COLO668 (cell line): ENCODE data around the gene MYRIP.
"Not testable (repeated sequence)": the region's sequence is repeated elsewhere in the genome, so short reads cannot be mapped to it uniquely, and the experiment has no call there.

ENCODE experiments used
- DNase-seq: peaks from one replicate; lab custom pipeline; 2025; ENCODE audit not compliant: unreplicated experiment; lab: John Stamatoyannopoulos, UW

Gene MYRIP

GRCh38 chr3:40118091-40118490, 308.7 kb downstream of the MYRIP start:
- no peak for DNase-seq

- DNase-seq = no peak
These were observed 310.8 kb downstream of the MYRIP start for GRCh38 chr3:40120067-40120692.

DNA sequence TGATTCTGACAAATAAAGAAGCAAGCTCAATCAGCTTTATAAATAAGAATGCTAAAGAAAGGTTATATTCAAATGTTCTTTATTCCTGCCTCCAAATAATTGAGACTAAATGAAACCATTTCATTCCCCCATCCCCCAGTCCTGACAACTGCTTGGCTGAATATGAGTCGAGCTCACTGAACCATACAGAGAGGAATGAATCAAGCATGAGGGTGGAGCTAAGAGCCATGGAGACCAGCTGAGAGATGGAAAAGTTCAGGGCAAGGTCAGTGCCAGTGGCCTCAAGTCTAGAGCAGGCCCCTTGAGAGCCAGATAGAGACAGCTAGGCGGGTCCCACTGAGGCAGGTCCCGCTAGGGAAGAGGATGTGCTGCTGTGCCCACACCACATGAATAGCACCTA, 311.4 kb downstream of the MYRIP start:
- DNase-seq = peak; percentile 4

- DNase-seq = no peak
These were observed 315.5 kb downstream of the MYRIP start for GRCh38 chr3:40124918-40125317.

GRCh38 chr3:40128166-40128565, 318.8 kb downstream of the MYRIP start:
- no peak for DNase-seq

DNA sequence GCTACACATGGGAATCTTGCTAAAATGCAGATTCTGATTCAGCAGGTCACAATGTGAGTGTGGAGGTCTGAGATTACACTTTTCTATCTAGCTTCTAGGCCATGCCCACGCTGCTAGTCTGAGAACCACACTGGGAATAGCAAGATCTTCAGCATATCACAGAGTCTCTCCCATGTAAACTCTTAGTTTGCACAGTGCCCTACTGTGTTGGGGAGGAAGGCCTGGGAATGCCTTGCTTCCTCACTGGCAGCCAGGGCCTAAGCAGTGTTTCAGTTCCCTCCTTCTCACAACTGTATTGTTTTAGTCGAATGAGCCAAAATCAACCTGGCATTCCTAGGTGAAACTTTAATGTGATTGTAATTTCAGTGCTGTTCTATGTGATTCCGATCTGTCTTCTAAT, 320.1 kb downstream of the MYRIP start:
- no peak for DNase-seq

- no peak for DNase-seq
These were observed 320.6 kb downstream of the MYRIP start for GRCh38 chr3:40129981-40130380.

GRCh38 chr3:40130721-40131120, 321.3 kb downstream of the MYRIP start:
- no peak for DNase-seq

DNA sequence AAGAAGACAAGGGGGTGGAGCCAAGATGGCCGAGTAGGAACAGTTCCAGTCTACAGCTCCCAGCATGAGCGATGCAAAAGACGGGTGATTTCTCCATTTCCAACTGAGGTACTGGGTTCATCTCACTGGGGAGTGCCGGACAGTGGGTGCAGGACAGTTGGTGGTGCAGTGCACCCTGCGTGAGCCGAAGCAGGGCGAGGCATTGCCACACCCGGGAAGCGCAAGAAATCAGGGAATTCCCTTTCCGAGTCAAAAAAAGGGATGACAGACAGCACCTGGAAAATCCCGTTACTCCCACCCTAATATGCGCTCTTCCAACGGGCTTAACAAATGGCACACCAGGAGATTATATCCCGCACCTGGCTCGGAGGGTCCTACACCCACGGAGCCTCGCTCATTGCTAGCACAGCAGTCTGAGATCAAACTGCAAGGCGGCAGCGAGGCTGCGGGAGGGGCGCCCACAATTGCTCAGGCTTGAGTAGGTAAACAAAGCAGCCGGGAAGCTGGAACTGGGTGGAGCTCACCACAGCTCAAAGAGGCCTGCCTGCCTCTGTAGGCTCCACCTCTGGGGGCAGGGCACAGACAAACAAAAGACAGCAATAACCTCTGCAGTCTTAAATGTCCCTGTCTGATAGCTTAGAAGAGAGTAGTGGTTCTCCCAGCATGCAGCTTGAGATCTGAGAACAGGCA, 324.6 kb downstream of the MYRIP start:
- not testable (repeated sequence) for DNase-seq

- DNase-seq = no peak
These were observed 328.3 kb downstream of the MYRIP start for GRCh38 chr3:40137591-40138295.

GRCh38 chr3:40143283-40144090, 334.1 kb downstream of the MYRIP start:
- no peak for DNase-seq

DNA sequence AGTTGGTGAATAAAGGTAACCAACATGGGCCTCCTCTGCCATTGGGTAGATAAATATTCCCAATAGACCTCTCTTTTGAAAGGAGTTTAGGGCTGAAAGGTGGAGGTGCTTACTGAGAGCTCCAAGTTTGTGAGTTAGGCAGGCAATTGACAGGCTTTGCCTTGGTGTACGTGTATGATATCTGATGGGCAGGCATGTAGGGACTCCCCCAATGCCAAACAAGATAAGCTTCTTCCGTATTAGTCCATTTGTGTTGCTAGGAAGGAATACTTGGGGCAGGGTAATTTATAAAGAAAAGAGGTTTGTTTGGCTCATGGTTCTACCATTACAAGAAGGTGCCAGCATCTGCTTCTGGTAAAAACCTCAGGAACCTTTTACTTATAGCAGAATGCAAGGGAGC, 339.4 kb downstream of the MYRIP start:
- DNase-seq = no peak

GRCh38 chr3:40152482-40153133, 343.2 kb downstream of the MYRIP start:
- peak; percentile 63 for DNase-seq

GRCh38 chr3:40160933-40161332, 351.5 kb downstream of the MYRIP start:
- DNase-seq = no peak

GRCh38 chr3:40162616-40163015, 353.2 kb downstream of the MYRIP start:
- DNase-seq = no peak

GRCh38 chr3:40166997-40167396, 357.6 kb downstream of the MYRIP start:
- no peak for DNase-seq

DNA sequence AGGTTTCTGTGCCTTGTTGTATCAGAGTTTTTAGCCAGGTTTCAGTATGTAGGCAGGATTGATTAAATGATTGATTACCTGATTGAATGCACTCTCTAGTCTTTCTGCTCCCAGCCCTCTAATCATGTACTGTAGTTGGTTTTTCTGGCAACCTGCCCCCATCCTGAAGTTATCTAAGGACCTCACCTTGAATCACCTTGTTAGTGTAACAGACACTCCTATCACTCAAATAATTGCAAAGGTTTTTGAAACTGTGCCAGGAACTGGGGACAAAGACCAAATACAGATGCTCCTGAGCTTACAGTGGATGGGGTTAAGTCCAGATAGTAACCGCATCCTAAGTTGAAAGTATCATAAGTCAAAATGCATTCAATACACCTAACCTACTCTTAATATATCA, 358.5 kb downstream of the MYRIP start:
- DNase-seq = peak; percentile 5

DNA sequence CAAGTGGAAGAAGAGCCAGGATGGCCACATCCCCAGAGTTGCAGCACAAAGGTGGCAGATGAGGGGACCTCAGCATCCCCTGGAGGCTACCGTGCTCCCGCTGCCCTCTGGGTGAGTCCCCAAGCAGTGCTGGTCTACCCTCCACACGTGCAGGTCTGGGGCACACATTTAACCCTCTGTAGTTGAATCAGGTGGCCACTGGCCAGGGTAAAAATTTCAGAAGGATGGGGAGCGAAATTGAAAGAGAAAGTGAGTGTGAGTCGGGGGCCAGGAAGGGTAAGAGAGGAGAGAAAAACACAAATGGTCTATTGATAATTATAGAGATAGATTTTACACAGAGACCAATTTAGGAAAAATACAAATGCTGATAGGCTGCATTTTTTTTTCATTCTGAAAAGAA, 360.6 kb downstream of the MYRIP start:
- no peak for DNase-seq

DNA sequence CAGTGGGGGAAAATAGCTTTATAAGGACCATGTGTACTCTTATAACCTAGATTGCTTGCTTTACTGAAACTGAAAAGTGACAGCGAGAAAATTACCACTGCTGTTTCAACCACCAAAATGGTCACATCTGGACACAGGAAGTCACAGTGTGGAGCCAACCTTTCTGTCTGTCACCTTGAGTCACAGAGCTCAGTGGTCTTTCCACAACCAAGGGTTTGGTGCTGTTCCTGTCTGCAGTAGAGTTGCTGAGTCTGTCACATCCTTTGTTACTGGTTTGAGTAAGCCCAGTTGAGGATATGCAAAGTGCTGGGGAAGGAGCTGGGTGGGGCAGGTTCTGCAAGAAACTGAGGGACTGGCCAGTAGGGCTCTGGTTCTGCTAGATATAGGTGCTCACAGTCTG, 361.0 kb downstream of the MYRIP start:
- no peak for DNase-seq

- no peak for DNase-seq
These were observed 363.2 kb downstream of the MYRIP start for GRCh38 chr3:40172560-40172959.

GRCh38 chr3:40173227-40173721, 363.9 kb downstream of the MYRIP start:
- DNase-seq = no peak
